Common myeloid progenitor, CD34-positive (primary cell): Measurements from ENCODE around the gene KATNAL1.

Experiments used
- CTCF ChIA-PET: fragments of 350-600 bp; sonication (Branson Sonifier 250); formaldehyde crosslinking; loops from one replicate; lab custom pipeline; 2021; ENCODE audit warnings: antibody characterized with exemption; lab: Charles Lee
- POLR2A ChIA-PET: fragments of 350-600 bp; sonication (Branson Sonifier 250); formaldehyde crosslinking; loops from one replicate; lab custom pipeline; 2021; ENCODE audit warnings: antibody characterized with exemption; lab: Charles Lee
- DNase-seq, 3 donors: peaks; one replicate each; pipeline versions ENCODE4 v3.0.0 to v3.0.0-alpha.2; 2013
- H3K27ac ChIP-seq, 2 experiments: 1 replicate in 1 of 2; 2 replicates in 1 of 2; pipeline ENCODE4 v1.7.0; 2013; ENCODE audit warnings: inconsistent platforms in 2 of 2, low read length in 2 of 2, mild to moderate bottlenecking in 2 of 2, low read depth in 1 of 2, moderate library complexity in 1 of 2; ENCODE audit not compliant: severe bottlenecking in 2 of 2, insufficient read depth in 1 of 2, poor library complexity in 1 of 2
- H3K27me3 ChIP-seq, 5 experiments: replicated peaks in 2 of 5; 1 replicate in 3 of 5; 2 replicates in 2 of 5; pipeline versions ENCODE4 v1.6.1 to v1.7.0; 2013; ENCODE audit warnings: low read length in 4 of 5, mild to moderate bottlenecking in 2 of 5, moderate library complexity in 2 of 5, inconsistent platforms in 1 of 5; ENCODE audit not compliant: insufficient read depth in 5 of 5, control insufficient read depth in 4 of 5
- H3K36me3 ChIP-seq, 4 experiments: 1 replicate in 2 of 4; 2 replicates in 2 of 4; pipeline versions ENCODE4 v1.6.1 to v1.7.0; 2013; ENCODE audit warnings: low read length in 3 of 4, control low read depth in 1 of 4, mild to moderate bottlenecking in 1 of 4; ENCODE audit not compliant: control insufficient read depth in 4 of 4, insufficient read depth in 4 of 4
- H3K4me1 ChIP-seq, 4 experiments: 1 replicate in 3 of 4; 2 replicates in 1 of 4; pipeline versions ENCODE4 v1.6.1 to v1.7.1; 2013; ENCODE audit warnings: low read length in 3 of 4, mild to moderate bottlenecking in 3 of 4, control low read depth in 1 of 4, inconsistent platforms in 1 of 4, moderate library complexity in 1 of 4; ENCODE audit not compliant: control insufficient read depth in 4 of 4, insufficient read depth in 4 of 4; ENCODE audit errors: control extremely low read depth in 1 of 4
- H3K4me3 ChIP-seq, 7 experiments: 1 replicate in 4 of 7; 2 replicates in 3 of 7; pipeline versions ENCODE4 v1.5.1 to v1.7.0; 2013; ENCODE audit warnings: mild to moderate bottlenecking in 7 of 7, low read length in 6 of 7, moderate library complexity in 6 of 7, inconsistent platforms in 2 of 7, low read depth in 2 of 7, control low read depth in 1 of 7; ENCODE audit not compliant: insufficient read depth in 4 of 7, control insufficient read depth in 1 of 7; ENCODE audit errors: extremely low read depth in 1 of 7
- H3K9me3 ChIP-seq, 5 experiments: 1 replicate in 4 of 5; 2 replicates in 1 of 5; pipeline versions ENCODE4 v1.6.1 to v1.7.1; 2013; ENCODE audit warnings: low read length in 4 of 5, mild to moderate bottlenecking in 2 of 5, inconsistent platforms in 1 of 5, low read depth in 1 of 5, moderate library complexity in 1 of 5; ENCODE audit not compliant: control insufficient read depth in 4 of 5, insufficient read depth in 2 of 5; ENCODE audit errors: control extremely low read depth in 1 of 5
- WGBS: methylation state at CpG from one replicate; pipeline ENCODE4 v1.1.5; 2013; ENCODE audit not compliant: insufficient coverage; 5-methylcytosine and 5-hydroxymethylcytosine counted together

KATNAL1 gene

DNA sequence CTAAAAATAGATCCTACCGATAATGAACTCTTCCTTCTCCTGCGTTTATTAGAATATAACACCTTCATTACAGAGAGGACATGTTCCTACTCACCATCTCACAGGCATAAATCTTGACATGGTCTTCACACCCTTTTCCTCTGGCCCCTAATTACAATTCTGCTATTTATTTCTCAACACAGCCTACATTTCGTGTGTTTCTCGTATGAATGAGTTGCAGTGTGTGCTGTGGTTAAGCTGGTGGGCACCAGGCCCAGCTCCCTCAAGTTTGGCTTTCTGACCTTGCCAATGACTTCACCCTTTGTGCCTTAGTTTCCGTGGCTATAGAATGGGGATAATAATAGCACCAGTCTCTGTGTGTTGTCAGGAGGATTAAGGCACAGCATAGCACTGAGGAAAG lies 12.3 kb upstream of the KATNAL1 start:
- ChIA-PET POLR2A (no interaction called here), CTCF (interaction anchor here (0.6 to 1.0 kb wide), 2 partner anchors 12 to 33 kb away, joined by 3 to 6 read pairs; no protein-coding TSS in a partner anchor)
- no CpG with 5 or more reads among the region's 5 CpGs for WGBS
- Histone ChIP-seq H3K36me3 (peaks cover 0 to 3% (median 0%) of the 10 kb centered on the region in 4 experiments), H3K4me3 (no peak overlapping the region), H3K9me3 (no peaks in the 10 kb centered on the region), H3K4me1 (peaks cover 0 to 7% (median 5%) of the 10 kb centered on the region in 4 experiments), H3K27ac (no peak overlapping the region), H3K27me3 (no peaks in the 10 kb centered on the region)
- no peak for DNase-seq

DNA sequence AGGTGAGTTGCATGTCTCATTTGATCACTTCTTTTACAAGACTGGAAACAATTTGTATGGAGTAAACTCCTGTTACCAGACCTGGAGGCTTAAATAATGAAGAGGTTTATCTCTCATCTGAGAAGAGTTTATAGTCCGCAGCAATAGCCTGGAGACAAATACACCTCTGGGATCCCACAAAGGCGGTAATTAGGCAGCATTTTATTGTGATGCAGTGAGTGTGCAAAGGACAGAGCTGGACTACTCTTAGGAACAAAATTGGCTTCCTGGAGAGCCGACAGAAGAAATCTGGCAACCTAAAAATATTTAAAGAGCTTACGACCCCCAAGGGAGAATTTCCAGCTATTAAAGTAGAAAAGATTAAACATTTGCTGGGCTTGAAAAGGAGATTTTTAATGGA lies 11.8 kb upstream of the KATNAL1 start:
- H3K27me3 ChIP-seq, result no peaks in the 10 kb centered on the region
- ChIA-PET CTCF (interaction anchor here (0.6 to 1.0 kb wide), 2 partner anchors 11 to 33 kb away, joined by 3 to 6 read pairs; no protein-coding TSS in a partner anchor), POLR2A (no interaction called here)
- H3K9me3 ChIP-seq, result no peaks in the 10 kb centered on the region
- no peak for DNase-seq
- peaks cover 0 to 12% (median 7%) of the 10 kb centered on the region in 4 experiments for H3K4me1 ChIP-seq
- H3K27ac ChIP-seq, result no peak overlapping the region
- peaks cover 0 to 3% (median 0%) of the 10 kb centered on the region in 4 experiments for H3K36me3 ChIP-seq
- 100% methylated on average over 2 of the region's 4 CpGs for WGBS
- H3K4me3 ChIP-seq, result no peak overlapping the region

DNA sequence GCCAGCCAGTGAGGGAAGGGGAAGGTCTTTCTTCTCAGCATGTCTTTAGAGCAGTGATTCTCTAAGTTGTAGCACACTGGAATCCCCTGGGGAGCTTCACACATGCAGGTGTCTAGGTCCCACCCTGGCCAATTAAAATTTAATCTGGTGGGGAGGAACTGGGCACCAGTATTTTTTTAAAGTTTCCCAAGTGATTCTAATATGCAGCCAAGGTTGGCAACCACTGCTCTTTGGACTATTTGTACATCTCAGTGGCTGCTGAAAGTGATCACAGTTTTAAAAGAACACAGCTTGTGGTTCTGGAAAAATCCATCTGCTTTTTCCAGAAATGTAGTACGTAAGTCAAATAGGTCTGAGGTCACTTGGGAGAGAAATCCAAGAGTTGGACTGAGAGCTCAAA lies 10.7 kb upstream of the KATNAL1 start:
- H3K9me3 ChIP-seq, result no peaks in the 10 kb centered on the region
- H3K27me3 ChIP-seq, result no peaks in the 10 kb centered on the region
- WGBS, result 100% methylated on average over 1 of the region's 1 CpG
- peaks cover 2 to 20% (median 12%) of the 10 kb centered on the region in 4 experiments for H3K4me1 ChIP-seq
- H3K4me3 ChIP-seq, result no peak overlapping the region
- ChIA-PET POLR2A (no interaction called here), CTCF (no interaction called here)
- DNase-seq, result no peak
- peaks cover 0 to 3% (median 0%) of the 10 kb centered on the region in 4 experiments for H3K36me3 ChIP-seq
- no peak overlapping the region for H3K27ac ChIP-seq

GRCh38 chr13:30314562-30314961 lies 7.2 kb upstream of the KATNAL1 start:
- Histone ChIP-seq H3K4me1 (peaks cover 3 to 20% (median 12%) of the 10 kb centered on the region in 4 experiments), H3K27ac (no peak overlapping the region), H3K9me3 (no peaks in the 10 kb centered on the region), H3K36me3 (peaks cover 0 to 3% (median 0%) of the 10 kb centered on the region in 4 experiments), H3K4me3 (no peak overlapping the region), H3K27me3 (no peaks in the 10 kb centered on the region)
- ChIA-PET POLR2A (interaction anchor here (0.5 to 0.6 kb wide), 2 partner anchors 87 to 187 kb away, joined by 3 to 5 read pairs; no protein-coding TSS in a partner anchor), CTCF (no interaction called here)
- DNase-seq, result no peak
- no CpG with 5 or more reads among the region's 2 CpGs for WGBS

- Histone ChIP-seq H3K4me1 (peaks cover 3 to 20% (median 12%) of the 10 kb centered on the region in 4 experiments), H3K27ac (no peak overlapping the region), H3K4me3 (peak overlapping the region in 1 of 7 experiments; percentile 2), H3K27me3 (no peaks in the 10 kb centered on the region), H3K9me3 (no peaks in the 10 kb centered on the region), H3K36me3 (peaks cover 0 to 3% (median 0%) of the 10 kb centered on the region in 4 experiments)
- peak in 2 of 3 donors; percentile 26 to 35 for DNase-seq
- ChIA-PET POLR2A (no interaction called here), CTCF (no interaction called here)
- WGBS, result no CpG with 5 or more reads among the region's 2 CpGs
These were observed 6.7 kb upstream of the KATNAL1 start for GRCh38 chr13:30314069-30314468.

GRCh38 chr13:30313311-30313710 lies 6.0 kb upstream of the KATNAL1 start:
- 49% methylated on average over 2 of the region's 3 CpGs for WGBS
- ChIA-PET POLR2A (no interaction called here), CTCF (no interaction called here)

DNA sequence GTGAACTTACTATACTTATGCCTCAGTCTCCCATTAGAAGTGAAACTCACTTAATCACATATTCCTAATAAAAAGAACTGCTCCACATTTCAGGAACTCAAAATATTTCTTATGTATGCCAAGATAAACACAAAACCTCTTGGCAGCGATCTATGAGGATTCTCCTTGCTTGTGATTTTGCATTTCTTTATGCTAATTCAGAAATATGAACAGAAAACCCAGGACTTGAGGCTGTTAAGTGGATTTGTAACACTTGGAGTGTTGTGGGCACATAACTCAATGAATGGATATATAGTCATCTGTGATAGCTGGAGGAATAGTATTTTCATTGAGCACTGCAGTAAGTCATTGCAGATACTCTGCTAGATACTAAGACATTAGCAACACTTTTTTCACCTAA lies 5.6 kb upstream of the KATNAL1 start:
- H3K27ac ChIP-seq, result no peak overlapping the region
- ChIA-PET CTCF (no interaction called here), POLR2A (no interaction called here)
- H3K36me3 ChIP-seq, result peaks cover 0 to 3% (median 0%) of the 10 kb centered on the region in 4 experiments
- DNase-seq, result no peak
- no peaks in the 10 kb centered on the region for H3K27me3 ChIP-seq
- no peaks in the 10 kb centered on the region for H3K9me3 ChIP-seq
- 100% methylated on average over 1 of the region's 1 CpG for WGBS
- no peak overlapping the region for H3K4me3 ChIP-seq
- peaks cover 6 to 30% (median 22%) of the 10 kb centered on the region in 4 experiments for H3K4me1 ChIP-seq

More at GRCh38 chr13:30313311-30313710, 6.0 kb upstream of the KATNAL1 start:
- Histone ChIP-seq H3K9me3 (no peaks in the 10 kb centered on the region), H3K36me3 (peaks cover 0 to 3% (median 0%) of the 10 kb centered on the region in 4 experiments), H3K4me1 (peaks cover 3 to 26% (median 19%) of the 10 kb centered on the region in 4 experiments), H3K27me3 (no peaks in the 10 kb centered on the region), H3K4me3 (no peak overlapping the region), H3K27ac (no peak overlapping the region)
- DNase-seq, result no peak
